ENCODE results near the gene PARN.
"Not testable (repeated sequence)": the region's sequence is repeated elsewhere in the genome, so short reads cannot be mapped to it uniquely, and the experiment has no call there.

The PARN gene

GRCh38 chr16:14416184-14416583 lies 213.9 kb downstream of the PARN start:
- DNase-seq (ENCODE audit: low spot score) = no peak
- Histone ChIP-seq H3K27ac (no peak overlapping the region), H3K4me3 (no peak overlapping the region)
- no peak for TF ChIP-seq CTCF (IDR thresholded peaks at IDR 0.05)

- H3K4me3 ChIP-seq = no peak overlapping the region
- TF ChIP-seq CTCF (IDR thresholded peaks at IDR 0.05) = no peak
- no peak for DNase-seq (ENCODE audit: low spot score)
- no peak overlapping the region for H3K27ac ChIP-seq
Measured at GRCh38 chr16:14415291-14415690, 214.8 kb downstream of the PARN start.

- Histone ChIP-seq H3K27ac (peak overlapping the region; percentile 20 to 54), H3K4me3 (no peak overlapping the region)
- no peak for TF ChIP-seq CTCF (IDR thresholded peaks at IDR 0.05)
- peak; percentile 84 for DNase-seq (ENCODE audit: low spot score)
Measured at GRCh38 chr16:14409563-14409962, 220.5 kb downstream of the PARN start.

- DNase-seq (ENCODE audit: low spot score) = no peak
- H3K27ac ChIP-seq = no peak overlapping the region
- TF ChIP-seq CTCF (IDR thresholded peaks at IDR 0.05) = no peak
Measured at GRCh38 chr16:14407786-14408399, 222.2 kb downstream of the PARN start.

GRCh38 chr16:14405611-14406537 lies 224.2 kb downstream of the PARN start:
- DNase-seq (ENCODE audit: low spot score) = no peak
- H3K27ac ChIP-seq = no peak overlapping the region
- TF ChIP-seq CTCF (IDR thresholded peaks at IDR 0.05) = no peak
- no peak overlapping the region for H3K4me3 ChIP-seq

More at GRCh38 chr16:14407786-14408399, 222.2 kb downstream of the PARN start:
- H3K4me3 ChIP-seq = no peak overlapping the region

GRCh38 chr16:14403001-14403389 lies 227.1 kb downstream of the PARN start:
- H3K27ac ChIP-seq; H3K4me3 ChIP-seq; DNase-seq (ENCODE audit: low spot score): not testable (repeated sequence)

- not testable (repeated sequence) for DNase-seq (ENCODE audit: low spot score); H3K27ac ChIP-seq; H3K4me3 ChIP-seq
Measured at GRCh38 chr16:14402114-14403000, 227.7 kb downstream of the PARN start.

- not testable (repeated sequence) for DNase-seq (ENCODE audit: low spot score); H3K27ac ChIP-seq
Measured at GRCh38 chr16:14401711-14402061, 228.4 kb downstream of the PARN start.

GRCh38 chr16:14400978-14401710 lies 228.9 kb downstream of the PARN start:
- H3K4me3 ChIP-seq; H3K27ac ChIP-seq; DNase-seq (ENCODE audit: low spot score): not testable (repeated sequence)

More at GRCh38 chr16:14401711-14402061, 228.4 kb downstream of the PARN start:
- H3K4me3 ChIP-seq = not testable (repeated sequence)
